Measurements from ENCODE around the gene RS1.

RS1 gene

DNA sequence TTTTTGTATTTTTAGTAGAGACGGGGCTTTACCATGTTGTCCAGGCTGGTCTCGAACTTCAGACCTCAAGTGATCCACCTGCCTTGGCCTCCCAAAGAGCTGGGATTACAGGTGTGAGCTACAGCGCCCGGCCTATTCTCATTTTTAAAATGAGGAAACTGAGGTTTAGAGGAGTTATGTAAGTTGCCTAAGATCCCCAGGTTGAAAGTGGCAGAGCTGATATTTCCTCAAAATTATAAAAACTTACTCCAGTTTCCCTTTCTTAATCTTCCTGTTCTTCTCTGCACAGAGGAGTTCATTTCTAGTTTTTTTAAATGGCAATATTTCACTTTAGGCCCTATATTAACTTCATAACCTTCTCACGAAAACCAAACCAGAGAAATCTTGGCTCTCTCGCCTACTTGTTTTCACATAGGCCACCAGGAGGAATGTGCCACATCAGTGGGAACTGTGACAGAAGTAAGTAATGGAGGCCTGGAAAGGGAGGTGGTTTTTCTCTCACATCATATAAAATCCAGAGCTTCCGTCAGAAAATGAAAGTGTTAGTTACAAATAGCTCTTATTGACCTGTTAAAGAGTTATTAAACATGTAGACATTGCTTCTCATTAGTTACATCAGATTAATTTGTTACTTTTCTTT lies 16.1 kb upstream of the RS1 start:
- Histone ChIP-seq H3K4me1 (ENCODE audit: control insufficient read depth, low read depth, low read length) (peaks cover 3% of the 10 kb centered on the region), H3K9me3 (ENCODE audit: control insufficient read depth, low read depth, low read length) (peaks cover 18% of the 10 kb centered on the region), H3K36me3 (ENCODE audit: control insufficient read depth, low read depth, low read length) (no peaks in the 10 kb centered on the region), H3K27ac (ENCODE audit: low read length) (no peak overlapping the region), H3K9ac (ENCODE audit: low read length) (no peak overlapping the region), H3K27me3 (ENCODE audit: control insufficient read depth, insufficient read depth, low read length) (no peaks in the 10 kb centered on the region), H3K4me3 (ENCODE audit: low read length) (no peak overlapping the region)

DNA sequence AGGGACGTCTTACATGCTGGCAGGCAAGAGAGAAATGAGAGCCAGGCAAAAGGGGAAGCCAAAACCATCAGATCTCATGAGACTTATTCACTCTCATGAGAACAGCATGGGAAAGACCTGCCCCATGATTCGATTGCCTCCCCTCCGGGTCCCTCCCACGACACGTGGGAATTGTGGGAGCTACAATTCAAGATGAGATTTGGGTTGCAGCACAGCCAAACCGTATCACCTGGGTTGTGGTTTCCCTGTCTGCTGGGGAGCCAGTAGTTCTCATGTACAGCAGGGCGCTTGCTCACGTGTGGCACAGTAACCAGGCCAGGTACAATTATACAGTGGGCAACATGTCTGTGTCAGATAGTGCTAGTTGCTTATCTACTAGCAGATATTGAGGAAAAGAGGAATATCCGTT lies 11.1 kb upstream of the RS1 start:
- Histone ChIP-seq H3K4me3 (ENCODE audit: low read length) (no peak overlapping the region), H3K4me1 (ENCODE audit: control insufficient read depth, low read depth, low read length) (peaks cover 3% of the 10 kb centered on the region), H3K9me3 (ENCODE audit: control insufficient read depth, low read depth, low read length) (peaks cover 8% of the 10 kb centered on the region), H3K27me3 (ENCODE audit: control insufficient read depth, insufficient read depth, low read length) (no peaks in the 10 kb centered on the region), H3K36me3 (ENCODE audit: control insufficient read depth, low read depth, low read length) (no peaks in the 10 kb centered on the region), H3K27ac (ENCODE audit: low read length) (no peak overlapping the region), H3K9ac (ENCODE audit: low read length) (no peak overlapping the region)

DNA sequence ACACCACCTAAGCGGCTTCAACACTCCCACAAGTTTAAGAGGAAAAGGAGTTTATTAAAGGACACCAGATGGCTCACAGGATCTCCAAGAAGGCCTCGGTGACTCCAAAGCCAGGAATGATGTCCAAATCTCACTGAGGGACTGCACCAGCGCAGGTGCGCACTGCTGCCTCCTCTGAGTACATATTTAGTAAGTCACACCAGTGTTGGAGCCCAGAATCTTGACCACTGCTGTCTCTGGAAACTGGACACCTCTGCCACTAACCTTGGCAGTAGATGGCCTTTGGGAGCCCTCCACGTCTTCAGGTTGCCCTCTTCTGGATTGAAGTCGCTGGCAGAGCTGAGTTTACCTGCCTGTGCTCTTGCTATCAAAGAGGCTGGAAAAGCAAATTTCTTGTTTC lies 10.1 kb upstream of the RS1 start:
- H3K27ac ChIP-seq (ENCODE audit: low read length), result no peak overlapping the region
- no peaks in the 10 kb centered on the region for H3K27me3 ChIP-seq (ENCODE audit: control insufficient read depth, insufficient read depth, low read length)
- no peaks in the 10 kb centered on the region for H3K36me3 ChIP-seq (ENCODE audit: control insufficient read depth, low read depth, low read length)
- H3K9ac ChIP-seq (ENCODE audit: low read length), result no peak overlapping the region
- H3K9me3 ChIP-seq (ENCODE audit: control insufficient read depth, low read depth, low read length), result peaks cover 4% of the 10 kb centered on the region
- peaks cover 3% of the 10 kb centered on the region for H3K4me1 ChIP-seq (ENCODE audit: control insufficient read depth, low read depth, low read length)
- H3K4me3 ChIP-seq (ENCODE audit: low read length), result no peak overlapping the region

DNA sequence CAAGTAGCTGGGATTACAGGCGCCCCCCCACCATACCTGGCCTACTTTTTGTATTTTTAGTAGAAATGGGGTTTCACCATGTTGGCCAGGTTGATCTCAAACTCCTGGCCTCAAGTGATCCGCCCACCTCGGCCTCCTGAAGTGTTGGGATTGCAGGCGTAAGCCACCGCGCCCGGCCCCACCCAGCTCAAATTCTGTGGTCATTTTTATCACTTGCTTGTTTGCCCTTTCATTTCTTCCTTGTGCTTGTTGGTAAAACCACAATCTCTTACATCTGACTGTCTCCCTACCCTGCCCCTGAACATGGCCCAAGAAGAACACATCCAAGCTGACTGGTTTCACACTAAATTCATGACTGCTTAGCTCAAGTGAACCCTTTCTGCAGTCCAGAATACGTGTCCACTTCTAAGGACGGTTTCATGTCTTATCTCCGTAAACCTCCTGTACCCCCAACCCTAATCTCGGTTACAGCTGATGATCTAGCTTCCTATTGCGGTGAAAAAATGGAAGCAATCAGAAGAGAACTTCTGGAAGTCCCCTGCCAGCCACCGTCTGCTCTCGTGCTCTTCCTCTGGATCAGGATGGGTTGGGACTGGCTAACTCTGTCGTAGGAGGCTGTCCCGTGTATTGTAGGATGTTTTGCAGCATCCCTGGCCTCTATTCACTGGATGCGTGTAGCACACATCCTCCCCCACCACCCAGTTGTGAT lies 5.4 kb upstream of the RS1 start:
- Histone ChIP-seq H3K4me1 (ENCODE audit: control insufficient read depth, low read depth, low read length) (no peaks in the 10 kb centered on the region), H3K27ac (ENCODE audit: low read length) (no peak overlapping the region), H3K27me3 (ENCODE audit: control insufficient read depth, insufficient read depth, low read length) (no peaks in the 10 kb centered on the region), H3K36me3 (ENCODE audit: control insufficient read depth, low read depth, low read length) (no peaks in the 10 kb centered on the region), H3K9ac (ENCODE audit: low read length) (no peak overlapping the region), H3K4me3 (ENCODE audit: low read length) (no peak overlapping the region), H3K9me3 (ENCODE audit: control insufficient read depth, low read depth, low read length) (peaks cover 8% of the 10 kb centered on the region)

DNA sequence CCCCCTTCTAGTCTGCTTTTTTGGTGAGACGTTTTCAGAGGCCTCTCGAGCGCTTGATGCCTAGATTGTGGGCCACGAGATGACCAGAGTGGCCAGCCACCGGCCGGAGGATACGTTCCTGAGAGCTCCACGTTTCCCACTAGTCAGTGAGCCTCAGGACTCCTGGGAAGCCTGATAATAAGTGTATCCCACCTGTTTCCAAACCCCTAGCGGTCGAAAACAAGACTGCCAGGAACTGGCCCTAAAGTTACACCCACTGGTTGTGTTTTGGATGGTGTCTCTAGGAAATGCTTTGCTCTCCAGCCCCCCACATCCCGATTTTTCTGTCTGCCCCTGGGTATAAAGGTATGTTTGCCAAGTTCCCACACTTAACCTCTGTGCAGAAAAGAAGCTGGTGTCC lies 4.6 kb upstream of the RS1 start:
- H3K27ac ChIP-seq (ENCODE audit: low read length), result no peak overlapping the region
- H3K4me1 ChIP-seq (ENCODE audit: control insufficient read depth, low read depth, low read length), result no peaks in the 10 kb centered on the region
- H3K36me3 ChIP-seq (ENCODE audit: control insufficient read depth, low read depth, low read length), result no peaks in the 10 kb centered on the region
- no peak overlapping the region for H3K4me3 ChIP-seq (ENCODE audit: low read length)
- no peak overlapping the region for H3K9ac ChIP-seq (ENCODE audit: low read length)
- H3K9me3 ChIP-seq (ENCODE audit: control insufficient read depth, low read depth, low read length), result peaks cover 8% of the 10 kb centered on the region
- no peaks in the 10 kb centered on the region for H3K27me3 ChIP-seq (ENCODE audit: control insufficient read depth, insufficient read depth, low read length)

DNA sequence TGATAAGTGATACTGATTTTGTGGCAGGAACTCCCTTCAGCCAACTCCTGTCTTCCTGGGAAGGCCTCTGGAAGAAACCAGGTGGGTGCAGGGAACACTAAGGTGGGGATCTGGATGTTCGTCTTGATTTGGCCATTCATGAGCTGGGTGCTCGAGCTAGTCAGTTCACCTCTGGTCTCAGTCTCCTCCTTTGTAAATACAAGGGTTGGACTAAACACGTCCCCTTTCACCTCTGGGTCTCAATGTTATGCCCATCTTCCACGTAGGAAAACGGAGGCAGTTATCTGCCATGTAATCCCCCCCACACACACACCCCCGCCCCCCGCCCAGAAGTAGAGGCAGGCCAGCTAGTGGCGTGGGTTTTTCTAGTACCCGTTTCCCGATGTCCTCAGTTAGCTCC lies 4.1 kb upstream of the RS1 start:
- Histone ChIP-seq H3K4me3 (ENCODE audit: low read length) (no peak overlapping the region), H3K27me3 (ENCODE audit: control insufficient read depth, insufficient read depth, low read length) (no peaks in the 10 kb centered on the region), H3K4me1 (ENCODE audit: control insufficient read depth, low read depth, low read length) (no peaks in the 10 kb centered on the region), H3K9ac (ENCODE audit: low read length) (no peak overlapping the region), H3K9me3 (ENCODE audit: control insufficient read depth, low read depth, low read length) (peaks cover 8% of the 10 kb centered on the region), H3K27ac (ENCODE audit: low read length) (no peak overlapping the region), H3K36me3 (ENCODE audit: control insufficient read depth, low read depth, low read length) (no peaks in the 10 kb centered on the region)

DNA sequence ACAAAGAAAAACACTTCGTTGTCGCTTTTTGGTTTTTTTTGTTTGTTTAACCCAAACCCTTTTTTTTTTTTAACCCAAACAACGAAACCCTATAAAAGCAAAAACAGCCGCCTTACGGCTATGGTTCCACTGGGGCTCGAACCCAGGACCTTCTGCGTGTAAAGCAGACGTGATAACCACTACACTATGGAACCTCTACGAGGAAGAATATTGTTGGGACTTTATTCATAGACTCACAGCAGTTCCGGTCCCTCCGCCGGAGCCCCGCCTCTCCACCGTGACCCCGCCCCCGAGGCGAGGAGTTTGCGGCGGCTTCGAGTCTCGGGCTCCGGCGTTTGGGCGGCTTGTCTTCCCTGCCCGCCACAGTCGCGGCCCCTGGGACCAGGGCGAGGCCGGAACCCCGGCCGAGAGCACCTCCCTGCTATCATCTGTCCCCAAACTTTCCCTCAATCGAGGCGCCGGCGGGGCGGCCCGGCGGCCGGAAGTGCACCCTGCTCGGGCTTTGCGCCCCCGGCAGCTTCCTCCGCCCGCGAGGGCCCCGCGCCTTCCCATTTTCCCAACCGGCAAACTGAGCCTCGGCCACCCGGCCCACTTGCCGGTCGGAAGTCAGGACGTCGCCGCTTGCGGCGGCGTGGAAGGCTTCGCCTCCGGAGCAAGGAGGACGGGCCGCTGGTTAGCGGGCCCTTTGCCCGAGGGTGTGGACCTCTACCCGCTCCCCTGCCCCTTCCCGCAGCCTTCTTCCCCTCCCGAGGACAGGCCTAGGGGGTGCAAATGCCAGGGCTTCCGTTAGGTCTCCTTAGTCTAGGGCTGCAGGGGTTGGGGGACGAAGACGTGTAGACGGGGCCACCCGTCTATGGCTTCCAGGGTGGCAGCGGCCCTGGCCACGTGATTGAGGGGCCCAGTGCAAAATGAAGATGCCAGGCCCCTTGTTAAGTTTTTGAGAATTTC lies 3.2 kb upstream of the RS1 start:
- H3K9ac ChIP-seq (ENCODE audit: low read length), result peak overlapping the region; percentile 8
- no peaks in the 10 kb centered on the region for H3K4me1 ChIP-seq (ENCODE audit: control insufficient read depth, low read depth, low read length)
- peak overlapping the region; percentile 59 for H3K4me3 ChIP-seq (ENCODE audit: low read length)
- H3K36me3 ChIP-seq (ENCODE audit: control insufficient read depth, low read depth, low read length), result no peaks in the 10 kb centered on the region
- no peaks in the 10 kb centered on the region for H3K27me3 ChIP-seq (ENCODE audit: control insufficient read depth, insufficient read depth, low read length)
- H3K27ac ChIP-seq (ENCODE audit: low read length), result no peak overlapping the region
- H3K9me3 ChIP-seq (ENCODE audit: control insufficient read depth, low read depth, low read length), result peaks cover 8% of the 10 kb centered on the region

DNA sequence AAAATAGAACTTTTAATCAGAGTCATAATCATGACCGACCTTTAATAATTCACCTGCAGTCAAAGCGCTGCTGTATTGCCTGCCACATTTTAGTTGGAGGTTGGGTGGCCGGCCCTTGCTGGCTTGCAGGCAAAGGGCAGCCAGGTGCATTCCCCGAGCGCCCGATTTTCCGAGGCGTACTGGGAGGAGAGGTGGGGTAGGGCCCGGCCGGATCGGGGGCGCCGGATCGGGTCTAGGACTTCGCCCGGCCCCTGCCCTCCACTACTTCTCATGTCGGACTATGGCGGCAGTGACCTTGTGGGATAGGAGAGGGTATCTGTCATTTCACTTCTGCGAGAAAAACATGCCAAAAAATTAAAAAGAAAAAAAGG lies 2.5 kb upstream of the RS1 start:
- no peaks in the 10 kb centered on the region for H3K27me3 ChIP-seq (ENCODE audit: control insufficient read depth, insufficient read depth, low read length)
- H3K4me1 ChIP-seq (ENCODE audit: control insufficient read depth, low read depth, low read length), result no peaks in the 10 kb centered on the region
- peak overlapping the region; percentile 8 for H3K9ac ChIP-seq (ENCODE audit: low read length)
- peak overlapping the region; percentile 59 for H3K4me3 ChIP-seq (ENCODE audit: low read length)
- H3K36me3 ChIP-seq (ENCODE audit: control insufficient read depth, low read depth, low read length), result no peaks in the 10 kb centered on the region
- H3K9me3 ChIP-seq (ENCODE audit: control insufficient read depth, low read depth, low read length), result peaks cover 8% of the 10 kb centered on the region
- H3K27ac ChIP-seq (ENCODE audit: low read length), result no peak overlapping the region

DNA sequence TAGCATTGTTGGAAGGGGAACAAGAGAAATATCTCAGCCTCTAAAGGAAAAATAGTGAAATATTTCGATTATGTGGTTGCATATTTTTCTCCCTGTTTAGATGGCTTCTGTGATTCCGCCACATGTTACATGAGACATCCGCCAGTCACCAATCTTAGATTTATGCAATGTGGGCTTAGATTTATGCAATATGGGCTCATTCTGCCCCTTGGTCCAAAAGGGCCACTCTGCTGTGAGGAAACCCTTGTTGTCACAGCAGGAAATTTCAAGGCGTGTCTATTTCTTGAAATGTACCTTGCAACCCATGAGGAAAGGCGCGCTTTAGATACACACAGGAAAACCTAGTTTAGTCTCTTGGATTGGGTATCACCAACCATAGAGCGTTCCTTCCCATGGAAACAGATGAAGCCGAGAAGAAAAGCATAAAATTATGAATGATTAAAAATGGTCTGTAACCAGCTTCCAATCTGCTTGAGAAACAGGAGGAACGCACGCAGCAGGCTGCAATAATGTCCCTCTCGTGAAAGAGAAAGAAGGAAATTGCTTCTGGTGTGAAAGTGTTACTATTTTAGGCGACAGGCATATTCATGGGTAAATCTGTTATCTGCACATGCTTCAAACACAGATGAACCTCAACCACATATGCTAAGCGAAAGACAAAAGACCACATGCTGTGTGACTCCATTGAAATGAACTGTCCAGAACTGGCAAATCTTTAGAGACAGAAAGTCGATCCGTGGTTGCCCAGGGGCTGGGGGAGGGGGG lies 3.7 kb downstream of the RS1 start:
- no peak overlapping the region for H3K9ac ChIP-seq (ENCODE audit: low read length)
- no peaks in the 10 kb centered on the region for H3K27me3 ChIP-seq (ENCODE audit: control insufficient read depth, insufficient read depth, low read length)
- H3K9me3 ChIP-seq (ENCODE audit: control insufficient read depth, low read depth, low read length), result peaks cover 10% of the 10 kb centered on the region
- H3K4me1 ChIP-seq (ENCODE audit: control insufficient read depth, low read depth, low read length), result no peaks in the 10 kb centered on the region
- H3K36me3 ChIP-seq (ENCODE audit: control insufficient read depth, low read depth, low read length), result no peaks in the 10 kb centered on the region
- no peak overlapping the region for H3K27ac ChIP-seq (ENCODE audit: low read length)
- no peak overlapping the region for H3K4me3 ChIP-seq (ENCODE audit: low read length)

DNA sequence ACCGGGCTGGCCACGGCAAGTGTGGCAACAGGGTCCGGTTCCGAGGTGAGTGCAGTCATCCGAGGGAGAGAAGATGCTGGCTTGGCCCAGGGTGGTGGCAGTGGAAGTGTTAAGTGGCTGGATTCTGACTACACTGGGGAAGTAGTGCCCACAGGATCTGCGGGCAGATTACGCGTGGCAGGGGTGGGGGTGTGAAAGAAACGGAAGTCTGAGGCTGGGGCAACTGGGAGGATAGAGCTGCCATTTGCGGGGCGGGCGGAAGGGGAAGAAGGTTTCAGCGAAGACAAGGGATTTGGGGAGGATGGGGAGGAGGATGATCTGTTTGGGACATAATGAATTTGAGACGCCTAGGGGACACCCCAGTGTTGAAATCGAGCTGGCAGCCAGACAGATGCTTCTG lies 5.3 kb downstream of the RS1 start:
- Histone ChIP-seq H3K9ac (ENCODE audit: low read length) (no peak overlapping the region), H3K27me3 (ENCODE audit: control insufficient read depth, insufficient read depth, low read length) (no peaks in the 10 kb centered on the region), H3K9me3 (ENCODE audit: control insufficient read depth, low read depth, low read length) (peaks cover 6% of the 10 kb centered on the region), H3K27ac (ENCODE audit: low read length) (no peak overlapping the region), H3K36me3 (ENCODE audit: control insufficient read depth, low read depth, low read length) (no peaks in the 10 kb centered on the region), H3K4me1 (ENCODE audit: control insufficient read depth, low read depth, low read length) (no peaks in the 10 kb centered on the region), H3K4me3 (ENCODE audit: low read length) (no peak overlapping the region)

DNA sequence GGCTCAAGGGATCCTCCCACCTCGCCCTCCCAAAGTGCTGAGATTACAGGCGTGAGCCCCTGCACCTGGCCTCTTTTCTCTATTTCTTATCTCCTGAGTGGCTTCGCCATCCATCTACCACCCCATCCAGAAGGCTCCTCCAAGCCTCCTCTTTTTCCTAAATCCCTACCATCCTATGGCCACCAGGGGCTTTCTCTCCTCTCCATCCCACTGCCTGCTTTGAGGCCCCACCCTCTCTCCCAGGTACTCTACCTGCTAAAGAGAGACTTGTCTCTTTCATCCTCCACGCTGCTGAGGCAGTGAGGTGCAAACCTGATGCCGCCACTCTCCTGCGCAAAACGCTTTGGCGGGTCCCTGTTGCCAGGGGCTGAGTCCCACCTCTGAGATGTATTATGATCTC lies 7.0 kb downstream of the RS1 start:
- no peaks in the 10 kb centered on the region for H3K4me1 ChIP-seq (ENCODE audit: control insufficient read depth, low read depth, low read length)
- no peak overlapping the region for H3K27ac ChIP-seq (ENCODE audit: low read length)
- no peak overlapping the region for H3K9ac ChIP-seq (ENCODE audit: low read length)
- H3K9me3 ChIP-seq (ENCODE audit: control insufficient read depth, low read depth, low read length), result peaks cover 9% of the 10 kb centered on the region
- H3K4me3 ChIP-seq (ENCODE audit: low read length), result no peak overlapping the region
- no peaks in the 10 kb centered on the region for H3K27me3 ChIP-seq (ENCODE audit: control insufficient read depth, insufficient read depth, low read length)
- no peaks in the 10 kb centered on the region for H3K36me3 ChIP-seq (ENCODE audit: control insufficient read depth, low read depth, low read length)
